Sigmoid colon (tissue), 4 donors: ENCODE data around the gene CACNA1F.

Experiments used
- POLR2A ChIP-seq, 2 donors: fragments of 450-650 bp; IDR thresholded peaks; one replicate each; pipeline ENCODE4 v1.6.1; 2016; ENCODE audit warnings: antibody characterized with exemption in 2 of 2, mild to moderate bottlenecking in 2 of 2, moderate library complexity in 2 of 2
- POLR2AphosphoS5 ChIP-seq, 4 donors: sonication (generic); formaldehyde crosslinking; IDR thresholded peaks; one replicate each; pipeline ENCODE4 v1.6.1; 2017; ENCODE audit warnings: antibody characterized with exemption in 4 of 4
- TF ChIP-seq, protein P1 (sequence below), 4 experiments: fragments of 450-650 bp in 3 of 4; fragments of 200-600 bp in 1 of 4; IDR thresholded peaks; one replicate each; pipeline ENCODE4 v1.5.1; 2016 to 2019; ENCODE audit warnings: antibody characterized with exemption in 4 of 4, mild to moderate bottlenecking in 3 of 4, moderate library complexity in 2 of 4

DNA sequence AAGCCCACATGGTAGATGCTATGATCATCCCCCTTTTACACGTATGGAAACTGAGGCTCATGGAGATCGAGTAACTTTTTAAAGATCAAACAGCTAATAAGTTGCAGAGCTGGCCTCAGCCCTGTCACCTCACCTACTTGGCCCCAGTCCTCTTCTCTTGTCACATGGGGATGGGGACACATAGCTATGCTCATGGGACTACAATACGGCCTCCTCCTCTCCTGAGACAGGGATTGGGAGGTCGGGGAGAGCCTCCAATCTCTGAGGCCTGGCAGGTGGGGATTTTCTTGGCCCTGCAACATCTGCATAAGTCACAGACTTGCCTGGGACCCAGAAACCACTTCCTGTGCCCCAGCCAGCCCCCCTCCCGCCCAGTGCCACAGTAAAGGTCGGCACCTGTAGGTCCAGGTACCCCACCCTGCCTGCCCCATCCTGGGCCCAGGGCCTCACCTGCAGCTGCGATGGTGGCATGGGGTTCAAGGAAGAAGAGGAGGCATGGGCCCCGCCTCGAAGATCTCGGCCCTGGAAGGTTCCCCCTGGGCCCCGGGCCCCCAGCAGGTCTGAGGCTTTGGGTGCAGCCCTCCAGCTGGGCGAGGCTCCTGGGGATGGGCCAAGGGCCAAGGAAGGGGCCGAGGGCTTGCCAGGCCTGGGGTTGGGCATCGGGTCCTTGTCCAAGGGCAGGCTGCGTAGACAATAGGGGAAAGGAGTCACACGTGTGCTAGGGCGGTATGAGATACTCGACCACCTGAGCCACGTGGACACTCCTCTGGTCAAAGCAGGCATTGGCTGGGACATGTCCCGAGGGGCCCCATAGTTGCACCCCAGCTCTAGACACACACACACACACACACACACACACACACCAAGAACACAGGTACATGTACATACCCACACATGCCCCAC, 25.0 kb upstream of the CACNA1F start:
- TF ChIP-seq, protein P1, sequence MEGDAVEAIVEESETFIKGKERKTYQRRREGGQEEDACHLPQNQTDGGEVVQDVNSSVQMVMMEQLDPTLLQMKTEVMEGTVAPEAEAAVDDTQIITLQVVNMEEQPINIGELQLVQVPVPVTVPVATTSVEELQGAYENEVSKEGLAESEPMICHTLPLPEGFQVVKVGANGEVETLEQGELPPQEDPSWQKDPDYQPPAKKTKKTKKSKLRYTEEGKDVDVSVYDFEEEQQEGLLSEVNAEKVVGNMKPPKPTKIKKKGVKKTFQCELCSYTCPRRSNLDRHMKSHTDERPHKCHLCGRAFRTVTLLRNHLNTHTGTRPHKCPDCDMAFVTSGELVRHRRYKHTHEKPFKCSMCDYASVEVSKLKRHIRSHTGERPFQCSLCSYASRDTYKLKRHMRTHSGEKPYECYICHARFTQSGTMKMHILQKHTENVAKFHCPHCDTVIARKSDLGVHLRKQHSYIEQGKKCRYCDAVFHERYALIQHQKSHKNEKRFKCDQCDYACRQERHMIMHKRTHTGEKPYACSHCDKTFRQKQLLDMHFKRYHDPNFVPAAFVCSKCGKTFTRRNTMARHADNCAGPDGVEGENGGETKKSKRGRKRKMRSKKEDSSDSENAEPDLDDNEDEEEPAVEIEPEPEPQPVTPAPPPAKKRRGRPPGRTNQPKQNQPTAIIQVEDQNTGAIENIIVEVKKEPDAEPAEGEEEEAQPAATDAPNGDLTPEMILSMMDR (IDR thresholded peaks at IDR 0.05): no peak
- TF ChIP-seq POLR2AphosphoS5 (IDR thresholded peaks at IDR 0.05): no peak
- no peak for TF ChIP-seq POLR2A (IDR thresholded peaks at IDR 0.05)
